Kidney tubule cell (primary cell): ENCODE data around the gene TUBB4B.
"Not testable (repeated sequence)": the region's sequence is repeated elsewhere in the genome, so short reads cannot be mapped to it uniquely, and the experiment has no call there.

Experiments used
- DNase-seq: peaks from one replicate; pipeline ENCODE4 v3.0.0-alpha.2; 2018; ENCODE audit warnings: low spot score

TUBB4B gene

DNA sequence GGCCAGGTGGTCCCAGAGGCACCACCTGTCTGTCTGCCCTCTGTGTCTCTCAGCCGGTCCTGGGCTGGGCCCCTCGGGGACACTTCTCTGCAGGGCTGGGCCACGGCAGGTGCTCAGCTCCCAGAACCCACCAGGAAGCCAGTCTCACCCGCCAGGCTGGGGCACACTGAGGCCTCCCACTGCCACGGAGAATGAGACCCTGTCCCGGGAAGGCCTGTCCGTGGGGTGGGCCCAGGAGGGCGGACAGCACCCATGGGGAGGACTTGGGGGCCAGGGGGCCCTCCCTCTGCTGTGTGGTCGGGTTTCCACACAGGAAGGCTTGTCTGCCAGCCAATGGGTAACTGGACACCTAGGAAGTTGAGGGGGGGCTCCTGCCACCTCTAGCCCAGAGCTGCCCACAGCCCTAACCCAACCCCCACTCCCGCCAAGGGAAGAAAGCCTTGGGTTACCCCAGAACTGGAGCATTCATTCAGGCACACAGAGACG lies 4.1 kb upstream of the TUBB4B start:
- DNase-seq: no peak

DNA sequence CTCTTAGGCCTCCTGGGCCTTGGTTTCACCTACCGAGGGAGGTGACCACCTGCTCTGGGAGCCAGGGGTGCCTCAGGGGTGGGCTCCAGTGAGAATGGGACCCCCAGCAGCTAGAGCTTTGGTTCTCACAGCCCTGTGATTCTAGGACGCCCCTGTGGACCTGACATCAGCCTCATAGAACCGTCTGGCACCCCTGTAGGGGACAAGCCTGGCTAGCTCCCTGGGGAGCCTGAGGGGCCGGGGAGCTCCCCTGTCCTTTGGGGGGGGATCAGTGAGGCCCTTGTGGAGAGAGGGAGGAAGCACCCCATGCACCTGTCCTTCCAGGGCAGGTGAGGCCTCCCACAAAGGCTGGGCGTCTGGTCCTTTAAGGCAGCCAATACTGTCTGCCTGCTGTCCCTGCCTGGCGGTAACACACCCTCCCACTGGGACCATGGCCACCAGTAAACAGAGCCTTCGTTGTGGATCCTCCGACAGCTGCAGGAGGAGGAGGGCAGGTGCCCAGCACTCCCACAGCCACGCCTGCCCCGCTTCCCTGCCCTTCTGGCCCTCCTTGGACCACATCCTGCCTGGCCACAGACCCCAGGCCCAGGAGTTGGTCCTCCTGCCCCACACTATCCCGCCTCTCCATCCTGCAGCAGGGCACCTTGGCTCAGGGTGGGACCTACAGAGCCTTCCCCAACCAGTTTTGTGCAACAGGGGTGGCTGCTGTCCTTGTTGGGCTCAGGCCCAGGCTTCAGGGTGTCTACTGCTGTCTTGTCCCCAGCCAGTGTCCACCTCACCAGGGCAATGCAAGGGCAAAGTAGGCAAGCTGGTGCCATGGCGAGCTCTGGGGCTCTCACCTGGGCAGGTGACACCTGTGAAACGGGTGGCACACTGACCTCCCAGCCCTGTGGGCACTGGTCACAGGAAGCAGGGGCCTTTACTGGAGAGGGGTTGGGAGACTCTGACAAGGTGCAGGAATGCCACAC lies 3.0 kb upstream of the TUBB4B start:
- DNase-seq: no peak

- DNase-seq: not testable (repeated sequence)
Observed at GRCh38 chr9:137239541-137240200, 1.4 kb upstream of the TUBB4B start.

GRCh38 chr9:137240318-137240840 lies 708 bp upstream of the TUBB4B start:
- peak; percentile 76 for DNase-seq

GRCh38 chr9:137241490-137242268 lies 592 bp downstream of the TUBB4B start:
- peak; percentile 71 for DNase-seq

- no peak for DNase-seq
Observed at GRCh38 chr9:137242269-137243203, 1.4 kb downstream of the TUBB4B start.

DNA sequence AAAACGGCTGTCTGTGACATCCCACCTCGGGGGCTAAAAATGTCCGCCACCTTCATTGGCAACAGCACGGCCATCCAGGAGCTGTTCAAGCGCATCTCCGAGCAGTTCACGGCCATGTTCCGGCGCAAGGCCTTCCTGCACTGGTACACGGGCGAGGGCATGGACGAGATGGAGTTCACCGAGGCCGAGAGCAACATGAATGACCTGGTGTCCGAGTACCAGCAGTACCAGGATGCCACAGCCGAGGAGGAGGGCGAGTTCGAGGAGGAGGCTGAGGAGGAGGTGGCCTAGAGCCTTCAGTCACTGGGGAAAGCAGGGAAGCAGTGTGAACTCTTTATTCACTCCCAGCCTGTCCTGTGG lies 2.2 kb downstream of the TUBB4B start:
- DNase-seq: not testable (repeated sequence)

GRCh38 chr9:137243626-137244485 lies 2.8 kb downstream of the TUBB4B start:
- DNase-seq: peak; percentile 49

DNA sequence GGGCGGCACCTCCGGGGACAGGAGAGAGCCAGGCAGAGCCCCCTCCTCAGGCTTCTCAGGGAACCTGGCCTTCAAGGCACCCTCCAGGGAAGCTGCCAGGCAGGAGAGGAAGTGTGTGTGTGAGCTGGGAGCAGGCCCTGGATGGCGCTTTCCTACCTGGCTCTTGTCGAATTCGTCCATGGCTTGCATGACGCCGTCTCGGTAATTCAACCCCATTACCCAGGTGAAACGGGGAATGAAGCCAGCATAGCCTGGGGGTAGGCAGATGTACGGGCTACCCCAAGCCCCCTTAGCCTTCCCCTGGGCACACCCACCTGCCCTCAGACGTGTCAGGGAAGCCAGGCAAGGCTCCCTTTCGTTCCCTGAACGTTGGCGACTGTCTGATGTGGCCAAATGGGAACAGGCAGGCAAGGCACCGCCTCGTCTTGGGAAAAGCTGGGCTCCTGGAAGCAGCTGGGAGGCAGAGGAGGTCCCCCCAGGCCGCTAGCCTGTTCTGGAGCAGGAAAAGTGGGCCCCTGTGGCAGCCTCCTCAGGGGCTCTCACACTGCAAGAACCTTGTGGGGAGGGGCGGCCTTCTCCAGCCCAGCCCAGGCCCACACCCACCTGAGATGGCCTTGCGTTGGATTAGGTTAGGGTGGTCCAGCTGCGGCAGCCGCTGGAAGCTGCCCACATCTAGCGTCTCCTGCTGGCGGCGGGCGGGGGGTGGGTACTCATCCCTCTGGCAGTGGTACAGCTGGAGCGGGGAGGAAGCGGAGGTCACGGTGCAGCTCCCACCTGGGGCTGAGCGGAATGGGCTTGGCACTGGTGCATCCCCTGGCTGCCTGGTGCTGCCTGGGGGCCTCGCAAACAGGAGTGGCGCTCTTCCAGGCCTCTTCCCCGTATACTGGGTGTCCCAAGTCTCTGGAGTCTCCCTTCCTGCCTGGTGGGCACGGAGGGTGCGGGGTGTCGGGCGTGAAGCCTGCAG lies 3.7 kb downstream of the TUBB4B start:
- peak; percentile 37 for DNase-seq

DNA sequence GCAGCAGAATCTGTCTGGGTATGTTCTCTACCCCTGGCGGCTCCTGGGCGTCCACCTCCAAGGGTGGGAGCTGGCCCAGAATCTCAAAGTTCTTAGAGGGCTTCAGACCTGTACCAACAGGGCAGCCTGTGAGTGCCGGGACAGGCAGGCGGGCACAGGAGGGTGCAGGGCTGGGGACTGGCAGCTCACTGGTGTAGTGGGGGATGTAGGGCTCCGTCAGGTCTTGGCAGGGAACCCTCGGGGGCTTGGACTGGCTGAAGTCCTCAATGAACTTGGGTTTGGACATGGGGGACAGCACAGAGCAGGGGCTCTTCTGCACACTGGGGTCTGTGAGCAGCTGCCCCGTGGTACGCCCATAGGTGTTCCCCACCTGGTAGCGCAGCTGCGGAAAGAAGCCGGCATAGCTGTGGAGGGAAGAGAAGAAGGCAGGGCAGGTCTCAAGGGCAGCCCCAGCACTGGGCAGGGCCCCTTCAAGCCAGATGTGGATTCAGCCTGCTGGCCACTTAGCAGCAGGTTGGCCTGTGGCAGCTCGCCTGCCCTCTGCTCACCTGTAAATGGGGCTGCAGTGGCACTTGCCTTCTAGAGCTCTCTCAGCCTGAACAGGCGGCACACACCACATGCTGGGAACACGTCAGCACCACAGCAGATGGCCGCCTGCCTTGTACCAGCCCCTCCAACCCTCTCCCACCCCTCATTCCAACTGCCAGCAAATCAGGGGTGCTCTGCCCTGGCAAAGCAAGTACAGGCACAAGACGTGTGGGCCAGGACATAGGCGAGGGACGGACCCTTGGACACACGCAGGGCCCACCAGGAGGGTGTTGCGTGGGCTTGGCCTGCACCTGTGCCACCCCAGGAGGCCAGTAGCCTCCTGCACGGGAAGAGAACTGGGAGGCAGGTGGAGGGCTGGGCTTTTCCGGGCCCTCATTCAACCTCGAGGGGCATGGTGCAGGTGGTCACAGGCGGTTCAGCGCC lies 4.6 kb downstream of the TUBB4B start:
- DNase-seq: no peak

GRCh38 chr9:137247135-137247915 lies 6.2 kb downstream of the TUBB4B start:
- peak; percentile 64 for DNase-seq

GRCh38 chr9:137247916-137248175 lies 6.8 kb downstream of the TUBB4B start:
- no peak for DNase-seq

GRCh38 chr9:137250329-137251193 lies 9.5 kb downstream of the TUBB4B start:
- DNase-seq: no peak

- no peak for DNase-seq
Observed at GRCh38 chr9:137251194-137251461, 10.0 kb downstream of the TUBB4B start, which contains the start of gene STPG3. Gene STPG3, plus strand, starts transcription at chr9:137251286. Its CDS starts 1 bp downstream, at chr9:137251287.

GRCh38 chr9:137251490-137252268 lies 10.6 kb downstream of the TUBB4B start:
- no peak for DNase-seq
